Endothelial cell of umbilical vein (primary cell): ENCODE data around the gene LRRC27. TPM values are rescaled to one million over a fixed set of nuclear protein-coding genes. Genes with fewer than 3 reads are reported as not detected.
"Not testable (repeated sequence)": the region's sequence is repeated elsewhere in the genome, so short reads cannot be mapped to it uniquely, and the experiment has no call there.

Source experiments
- BruUV-seq: library from RNA; stranded (reverse); fragments of 400-500 nt; replicated peaks from 2 replicates; lab custom pipeline; 2021; lab: Mats Ljungman, UMichigan
- CTCF ChIA-PET: fragments of 300-600, 350-600 bp; sonication (Branson Sonifier 250); formaldehyde crosslinking; loops from one replicate; lab custom pipeline; 2021; ENCODE audit warnings: antibody characterized with exemption, inconsistent platforms; lab: Charles Lee
- POLR2A ChIA-PET: fragments of 300-600, 350-600 bp; sonication (Branson Sonifier 250); formaldehyde crosslinking; loops from one replicate; lab custom pipeline; 2021; ENCODE audit warnings: antibody characterized with exemption, inconsistent platforms; lab: Charles Lee
- DNase-seq: peaks from one replicate; pipeline ENCODE4 v3.0.0-alpha.2; 2011; ENCODE audit warnings: low read depth, low spot score
- FAIRE-seq: peaks from 2 replicates; lab custom pipeline; 2011; peaks lifted over from hg19 to GRCh38; lab: Jason Lieb, UNC
- H2AFZ ChIP-seq: 2 replicates; pipeline ENCODE4 v1.6.0; 2012; ENCODE audit warnings: low read depth, low read length, control low read depth, inconsistent platforms
- H3K27ac ChIP-seq: 2 replicates; pipeline ENCODE4 v1.5.1; 2011; ENCODE audit warnings: low read depth, mild to moderate bottlenecking, control low read depth, low read length, moderate library complexity; ENCODE audit not compliant: insufficient read depth
- H3K27me3 ChIP-seq, 2 experiments: 2 replicates each; pipeline versions ENCODE4 v1.6.0 to v1.6.1; 2011; ENCODE audit warnings: low read length in 2 of 2, mixed read lengths in 1 of 2; ENCODE audit not compliant: control insufficient read depth in 2 of 2, insufficient read depth in 2 of 2
- H3K36me3 ChIP-seq, 2 experiments: 2 replicates in 1 of 2; 3 replicates in 1 of 2; pipeline ENCODE4 v1.5.1; 2011; ENCODE audit warnings: low read length in 2 of 2, mild to moderate bottlenecking in 1 of 2, moderate library complexity in 1 of 2; ENCODE audit not compliant: control insufficient read depth in 2 of 2, insufficient read depth in 2 of 2; ENCODE audit errors: extremely low read depth in 1 of 2
- H3K4me1 ChIP-seq: 3 replicates; pipeline ENCODE4 v1.5.1; 2011; ENCODE audit warnings: mild to moderate bottlenecking, low read length; ENCODE audit not compliant: control insufficient read depth, insufficient read depth; ENCODE audit errors: extremely low read depth
- H3K4me2 ChIP-seq: 2 replicates; pipeline ENCODE4 v1.6.1; 2011; ENCODE audit warnings: low read length, control low read depth, mixed read lengths; ENCODE audit not compliant: insufficient read depth
- H3K4me3 ChIP-seq, 3 experiments: fragments of 200-600 bp in 1 of 3; sonication (generic), shearing (Covaris generic) in 1 of 3; replicated peaks in 1 of 3; 2 replicates each; pipeline ENCODE4 v1.5.1; 2011 to 2016; ENCODE audit warnings: control low read depth in 3 of 3, low read length in 3 of 3, mild to moderate bottlenecking in 2 of 3, inconsistent platforms in 1 of 3, low read depth in 1 of 3, moderate library complexity in 1 of 3; ENCODE audit not compliant: insufficient read depth in 1 of 3
- H3K79me2 ChIP-seq: 2 replicates; pipeline ENCODE4 v1.6.0; 2012; ENCODE audit warnings: low read length, inconsistent platforms; ENCODE audit not compliant: control insufficient read depth, insufficient read depth
- H3K9ac ChIP-seq: replicated peaks from 2 replicates; pipeline ENCODE3; 2011; ENCODE audit warnings: low read length, control low read depth; ENCODE audit not compliant: insufficient read depth; ENCODE audit errors: extremely low read depth
- H3K9me1 ChIP-seq: replicated peaks from 3 replicates; pipeline ENCODE4 v1.6.0; 2011; ENCODE audit warnings: mild to moderate bottlenecking, low read length; ENCODE audit not compliant: control insufficient read depth, insufficient read depth; ENCODE audit errors: extremely low read depth
- H3K9me3 ChIP-seq: replicated peaks from 2 replicates; pipeline ENCODE4 v1.5.1; 2012; ENCODE audit warnings: low read length, inconsistent platforms; ENCODE audit not compliant: control insufficient read depth, insufficient read depth
- H4K20me1 ChIP-seq: replicated peaks from 2 replicates; pipeline ENCODE3; 2011; ENCODE audit warnings: mild to moderate bottlenecking, low read length; ENCODE audit not compliant: control insufficient read depth, insufficient read depth; ENCODE audit errors: extremely low read depth
- CTCF ChIP-seq, 2 donors: IDR thresholded peaks; 1 replicate in 1 of 2; 2 replicates in 1 of 2; pipeline ENCODE4 v1.5.1; 2011; ENCODE audit warnings: low read length in 2 of 2, mild to moderate bottlenecking in 2 of 2, moderate library complexity in 2 of 2, control low read depth in 1 of 2, inconsistent platforms in 1 of 2, low read depth in 1 of 2; ENCODE audit not compliant: insufficient read depth in 1 of 2; ENCODE audit errors: extremely low read depth in 1 of 2
- EZH2 ChIP-seq: IDR thresholded peaks from 2 replicates; pipeline ENCODE4 v1.6.1; 2012; ENCODE audit warnings: borderline replicate concordance, low read depth, mild to moderate bottlenecking, moderate library complexity, low read length, inconsistent platforms; ENCODE audit not compliant: severe bottlenecking
- FOS ChIP-seq: IDR thresholded peaks from 2 replicates; pipeline ENCODE4 v1.6.1; 2011; ENCODE audit warnings: mild to moderate bottlenecking, low read length, moderate library complexity, borderline replicate concordance; ENCODE audit not compliant: insufficient read depth
- GATA2 ChIP-seq: IDR thresholded peaks from 2 replicates; pipeline ENCODE4 v1.7.0; 2011; ENCODE audit warnings: low read depth, mild to moderate bottlenecking, moderate library complexity, mixed read lengths, low read length; ENCODE audit not compliant: insufficient read length, insufficient read depth
- JUN ChIP-seq: IDR thresholded peaks from 2 replicates; pipeline ENCODE4 v1.6.1; 2011; ENCODE audit warnings: borderline replicate concordance, low read depth; ENCODE audit not compliant: insufficient read length, insufficient read depth
- MAX ChIP-seq: IDR thresholded peaks from 2 replicates; pipeline ENCODE4 v1.6.1; 2011; ENCODE audit not compliant: insufficient read depth, insufficient read length
- MYC ChIP-seq: IDR thresholded peaks from one replicate; pipeline ENCODE4 v1.6.1; 2011; ENCODE audit warnings: mild to moderate bottlenecking, low read depth, low read length
- POLR2A ChIP-seq: IDR thresholded peaks from 2 replicates; pipeline ENCODE4 v1.6.1; 2012; ENCODE audit warnings: low read depth, mild to moderate bottlenecking, control low read depth, low read length
- POLR2AphosphoS5 ChIP-seq: IDR thresholded peaks from 2 replicates; pipeline ENCODE4 v1.6.1; 2012; ENCODE audit warnings: low read depth, mild to moderate bottlenecking, control low read depth, low read length, moderate library complexity; ENCODE audit not compliant: insufficient read depth
- dilution Hi-C: fragments of 300-500 bp; cut with MboI; formaldehyde crosslinking; loops from one replicate; pipeline ENCODE4 v1.15.0; 2019; ENCODE audit warnings: low sequenced_read_pairs; ENCODE audit not compliant: extremely low pct_ligation_motif_present
- intact Hi-C: fragments of 100-400 bp; cut with micrococcal nuclease; formaldehyde crosslinking; loops from one replicate; pipeline ENCODE4 v1.10.0; 2022
- polyA plus RNA-seq, 4 experiments: library from polyadenylated mRNA; depleted of rRNA in 3 of 4; stranded (reverse) in 3 of 4; unstranded in 1 of 4; fragments of >200 nt; gene quantifications; 2 replicates each; pipeline versions ENCODE4 v1.2.1 to v1.2.3, GENCODE V29; 2011 to 2012; ENCODE audit warnings: missing spikeins in 1 of 4
- total RNA-seq: library from RNA; stranded (reverse); gene quantifications from 2 replicates; pipeline ENCODE4 v1.2.3, GENCODE V29; 2021

LRRC27 gene
- total and polyA plus RNA-seq, 2 donors (not counting 3 experiments of a cell fraction or from before 2014, with no cell fraction given), result 8.3 to 13.6 TPM

GRCh38 chr10:132377326-132377725 lies 45.3 kb downstream of the LRRC27 start:
- POLR2A ChIA-PET, result no interaction called here
- CTCF ChIA-PET, result interaction anchor here (2.0 kb wide), 1 partner anchor 17 kb away, joined by 4 read pairs; no protein-coding TSS in a partner anchor
- H3K4me3 ChIP-seq, result no peak overlapping the region

GRCh38 chr10:132379026-132379425 lies 47.0 kb downstream of the LRRC27 start:
- H4K20me1 ChIP-seq, H3K9me3 ChIP-seq, H2AFZ ChIP-seq, H3K4me3 ChIP-seq, H3K36me3 ChIP-seq, dilution Hi-C loops, BruUV-seq, H3K27me3 ChIP-seq, H3K9ac ChIP-seq, H3K4me1 ChIP-seq, intact Hi-C loops, H3K4me2 ChIP-seq, H3K79me2 ChIP-seq, H3K9me1 ChIP-seq, FAIRE-seq, H3K27ac ChIP-seq, DNase-seq, POLR2A ChIA-PET, CTCF ChIA-PET: not testable (repeated sequence)

More at GRCh38 chr10:132377326-132377725, 45.3 kb downstream of the LRRC27 start:
- Histone ChIP-seq H3K9me1 (no peaks in the 10 kb centered on the region), H3K4me1 (no peaks in the 10 kb centered on the region), H3K27ac (no peak overlapping the region), H3K9ac (no peak overlapping the region), H3K4me2 (no peak overlapping the region), H3K9me3 (no peaks in the 10 kb centered on the region), H3K27me3 (peaks cover 0 to 2% of the 10 kb centered on the region in 2 experiments), H3K36me3 (no peaks in the 10 kb centered on the region), H3K79me2 (no peaks in the 10 kb centered on the region), H4K20me1 (no peaks in the 10 kb centered on the region), H2AFZ (no peak overlapping the region)
- TF ChIP-seq GATA2 (no peak), FOS (no peak), POLR2AphosphoS5 (no peak), JUN (no peak), EZH2 (no peak), POLR2A (no peak), CTCF (IDR thresholded peaks at IDR 0.05; ENCODE audit: extremely low read depth in 1 of 2, insufficient read depth in 1 of 2, low read depth in 1 of 2, low read length in 2 of 2) (no peak), MYC (no peak), MAX (no peak)
- dilution Hi-C loops, result no loop called here
- no peak for DNase-seq
- intact Hi-C loops, result no loop called here
- no TSS peak for BruUV-seq
- no peak for FAIRE-seq

- H3K4me3 ChIP-seq, BruUV-seq, dilution Hi-C loops, H3K27ac ChIP-seq, POLR2A ChIA-PET, H3K79me2 ChIP-seq, H3K9ac ChIP-seq, DNase-seq, H3K4me2 ChIP-seq, H3K4me1 ChIP-seq, H2AFZ ChIP-seq, H3K9me3 ChIP-seq, H4K20me1 ChIP-seq, H3K9me1 ChIP-seq, H3K27me3 ChIP-seq, intact Hi-C loops, FAIRE-seq, H3K36me3 ChIP-seq: not testable (repeated sequence)
- CTCF ChIA-PET, result interaction anchor here (0.7 to 1.5 kb wide), 3 partner anchors 66 to 274 kb away, joined by 3 to 4 read pairs (median 3); no protein-coding TSS in a partner anchor
These were observed 49.0 kb downstream of the LRRC27 start for GRCh38 chr10:132380986-132381385.
